ENCODE results near the gene USH2A.

USH2A gene

DNA sequence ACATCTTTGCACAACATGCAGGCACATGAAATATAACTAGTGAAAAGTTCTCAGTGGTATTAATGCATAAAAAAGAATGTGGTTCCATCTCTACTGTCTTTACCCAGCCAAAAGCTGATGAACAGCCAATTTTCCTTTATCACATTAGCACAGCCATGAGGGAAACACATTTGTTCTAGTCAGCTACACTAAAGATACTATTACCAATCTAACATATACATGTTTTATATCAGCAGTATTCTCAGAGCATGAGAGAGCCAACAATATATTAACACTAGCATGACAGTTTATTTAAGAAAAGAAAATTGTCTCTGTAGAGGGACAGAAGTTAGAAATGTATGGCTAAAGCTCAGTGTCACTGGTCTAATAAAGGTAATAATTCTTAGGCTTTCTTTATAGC is 56.3 kb downstream of the USH2A start:
- Histone ChIP-seq H4K20me1 (ENCODE audit: insufficient read depth, low read length, poor library complexity, severe bottlenecking) (no peaks in the 10 kb centered on the region), H3K27me3 (ENCODE audit: insufficient read depth, low read length, poor library complexity, severe bottlenecking) (no peaks in the 10 kb centered on the region), H3K9ac (ENCODE audit: low read depth, low read length, poor library complexity, severe bottlenecking) (no peak overlapping the region), H3K4me1 (ENCODE audit: insufficient read depth, low read length, poor library complexity, severe bottlenecking) (no peaks in the 10 kb centered on the region), H3F3A (ENCODE audit: low read depth) (no peaks in the 10 kb centered on the region), H3K79me2 (ENCODE audit: insufficient read depth, low read length) (no peaks in the 10 kb centered on the region), H3K9me2 (replicated peaks; ENCODE audit: low read depth, low read length) (no peaks in the 10 kb centered on the region), H2AFZ (ENCODE audit: low read length) (no peak overlapping the region), H3K4me3 (ENCODE audit: low read length, poor library complexity, severe bottlenecking) (no peak overlapping the region), H3K36me3 (ENCODE audit: insufficient read depth, low read length) (no peaks in the 10 kb centered on the region), H3K9me3 (ENCODE audit: insufficient read depth, low read depth, low read length) (no peaks in the 10 kb centered on the region), H3K4me2 (ENCODE audit: low read depth, low read length, poor library complexity, severe bottlenecking) (no peak overlapping the region)
- TF ChIP-seq CTCF (conservative IDR thresholded peaks at IDR 0.05; ENCODE audit: low read length) (no peak), EZH2phosphoT487 (IDR thresholded peaks at IDR 0.05; ENCODE audit: borderline replicate concordance) (no peak)

DNA sequence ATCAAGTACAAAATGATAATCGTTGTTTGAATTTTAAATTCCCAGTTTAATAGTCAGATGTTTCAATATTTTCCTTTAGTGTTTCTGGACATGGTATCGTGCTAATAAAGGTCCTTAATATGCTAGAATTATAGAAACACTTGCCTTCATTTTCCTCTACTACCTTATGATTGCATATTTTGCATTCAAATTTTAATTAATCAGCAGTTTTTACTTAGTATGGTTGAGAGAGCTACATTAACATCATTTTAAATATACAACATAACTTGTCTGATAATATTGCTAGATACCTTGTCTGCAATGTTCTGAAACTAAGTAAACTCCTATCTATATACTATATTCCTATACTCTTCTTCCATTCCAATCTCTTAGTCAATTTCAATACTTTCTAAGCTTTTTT is 66.3 kb downstream of the USH2A start:
- TF ChIP-seq CTCF (conservative IDR thresholded peaks at IDR 0.05; ENCODE audit: low read length) (no peak), EZH2phosphoT487 (IDR thresholded peaks at IDR 0.05; ENCODE audit: borderline replicate concordance) (no peak)
- Histone ChIP-seq H3K27me3 (ENCODE audit: insufficient read depth, low read length, poor library complexity, severe bottlenecking) (no peaks in the 10 kb centered on the region), H3K36me3 (ENCODE audit: insufficient read depth, low read length) (no peaks in the 10 kb centered on the region), H2AFZ (ENCODE audit: low read length) (no peak overlapping the region), H3K4me3 (ENCODE audit: low read length, poor library complexity, severe bottlenecking) (no peak overlapping the region), H4K20me1 (ENCODE audit: insufficient read depth, low read length, poor library complexity, severe bottlenecking) (no peaks in the 10 kb centered on the region), H3K4me2 (ENCODE audit: low read depth, low read length, poor library complexity, severe bottlenecking) (no peak overlapping the region), H3F3A (ENCODE audit: low read depth) (no peaks in the 10 kb centered on the region), H3K79me2 (ENCODE audit: insufficient read depth, low read length) (no peaks in the 10 kb centered on the region), H3K9me2 (replicated peaks; ENCODE audit: low read depth, low read length) (no peaks in the 10 kb centered on the region), H3K9me3 (ENCODE audit: insufficient read depth, low read depth, low read length) (no peaks in the 10 kb centered on the region), H3K9ac (ENCODE audit: low read depth, low read length, poor library complexity, severe bottlenecking) (no peak overlapping the region), H3K4me1 (ENCODE audit: insufficient read depth, low read length, poor library complexity, severe bottlenecking) (no peaks in the 10 kb centered on the region)

DNA sequence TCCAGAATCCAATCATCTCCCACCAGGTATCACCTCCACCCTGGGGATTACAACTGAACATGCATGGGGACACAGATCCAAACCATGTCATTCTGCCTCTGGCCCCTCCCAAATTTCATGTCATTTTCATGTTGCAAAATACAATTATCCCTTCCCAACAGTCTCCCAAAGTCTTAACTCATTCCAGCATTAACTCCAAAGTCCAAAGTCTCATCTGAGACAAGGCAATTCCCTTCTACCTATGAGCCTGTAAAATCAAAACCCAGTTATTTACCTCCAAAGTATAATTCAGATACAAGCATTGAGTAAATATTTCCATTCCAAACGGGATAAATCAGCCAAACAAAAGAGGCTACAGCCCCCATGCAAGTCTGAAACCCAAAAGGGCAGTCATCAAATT is 73.1 kb downstream of the USH2A start:
- Histone ChIP-seq H3K9ac (ENCODE audit: low read depth, low read length, poor library complexity, severe bottlenecking) (no peak overlapping the region), H3K4me3 (ENCODE audit: low read length, poor library complexity, severe bottlenecking) (no peak overlapping the region), H3K4me1 (ENCODE audit: insufficient read depth, low read length, poor library complexity, severe bottlenecking) (no peaks in the 10 kb centered on the region), H2AFZ (ENCODE audit: low read length) (no peak overlapping the region), H3K9me3 (ENCODE audit: insufficient read depth, low read depth, low read length) (peaks cover 5% of the 10 kb centered on the region; the same call in 1 of the 2 replicates), H3K9me2 (replicated peaks; ENCODE audit: low read depth, low read length) (no peaks in the 10 kb centered on the region), H3K4me2 (ENCODE audit: low read depth, low read length, poor library complexity, severe bottlenecking) (no peak overlapping the region), H3K36me3 (ENCODE audit: insufficient read depth, low read length) (no peaks in the 10 kb centered on the region), H3K27me3 (ENCODE audit: insufficient read depth, low read length, poor library complexity, severe bottlenecking) (no peaks in the 10 kb centered on the region), H3K79me2 (ENCODE audit: insufficient read depth, low read length) (no peaks in the 10 kb centered on the region), H3F3A (ENCODE audit: low read depth) (no peaks in the 10 kb centered on the region), H4K20me1 (ENCODE audit: insufficient read depth, low read length, poor library complexity, severe bottlenecking) (no peaks in the 10 kb centered on the region)
- TF ChIP-seq CTCF (conservative IDR thresholded peaks at IDR 0.05; ENCODE audit: low read length) (no peak), EZH2phosphoT487 (IDR thresholded peaks at IDR 0.05; ENCODE audit: borderline replicate concordance) (no peak)
